HEK293 (cell line): ENCODE results near the gene BICD2.
A peak's percentile ranks its signal among the peaks of the same experiment; 100 is the strongest.

ENCODE experiments used
- CTCF ChIA-PET: fragments of 350-600 bp; formaldehyde crosslinking; extraction: SDS; loops from one replicate; lab custom pipeline; 2021; ENCODE audit warnings: antibody characterized with exemption; lab: Yijun Ruan, JAX
- POLR2A ChIA-PET: fragments of 300-600 bp; formaldehyde crosslinking; extraction: SDS; loops from one replicate; lab custom pipeline; 2020; ENCODE audit warnings: antibody characterized with exemption, inconsistent platforms; lab: Yijun Ruan, JAX
- H3K27ac ChIP-seq: fragments of 200-500 bp; sonication (Bioruptor generic); 2 replicates; pipeline ENCODE4 v1.5.1; 2014; ENCODE audit warnings: low read depth, low read length, control low read depth, inconsistent platforms; ENCODE audit errors: extremely low read depth
- H3K36me3 ChIP-seq, 2 experiments: fragments of 200-500 bp in 1 of 2; sonication (Bioruptor generic) in 1 of 2; 1 replicate in 1 of 2; 2 replicates in 1 of 2; pipeline ENCODE4 v1.5.1; 2014 to 2017; ENCODE audit warnings: inconsistent platforms in 2 of 2, low read length in 2 of 2; ENCODE audit not compliant: control insufficient read depth in 2 of 2, insufficient read depth in 1 of 2
- H3K4me1 ChIP-seq: fragments of 200-500 bp; sonication (Bioruptor generic); 2 replicates; pipeline ENCODE4 v1.5.1; 2014; ENCODE audit warnings: mild to moderate bottlenecking, low read length, inconsistent platforms; ENCODE audit not compliant: control insufficient read depth, insufficient read depth
- H3K4me3 ChIP-seq: 2 replicates; pipeline ENCODE4 v1.5.1; 2011; ENCODE audit warnings: low read depth, mild to moderate bottlenecking, control low read depth, low read length, moderate library complexity
- H3K9me3 ChIP-seq: fragments of 200-500 bp; sonication (Bioruptor generic); 2 replicates; pipeline ENCODE4 v1.5.1; 2014; ENCODE audit warnings: low read depth, low read length, inconsistent platforms; ENCODE audit not compliant: control insufficient read depth, insufficient read depth
- EGR2 ChIP-seq: fragments of 450-650 bp; formaldehyde crosslinking; IDR thresholded peaks from 2 replicates; pipeline ENCODE4 v1.5.1; 2016; ENCODE audit warnings: low read depth, missing biosample characterization, missing genetic modification characterization
- GLIS1 ChIP-seq: fragments of 450-650 bp; formaldehyde crosslinking; IDR thresholded peaks from 2 replicates; pipeline ENCODE4 v1.5.1; 2016; ENCODE audit warnings: missing biosample characterization, missing genetic modification characterization
- KLF1 ChIP-seq: fragments of 450-650 bp; formaldehyde crosslinking; IDR thresholded peaks from 2 replicates; pipeline ENCODE4 v1.5.1; 2016; ENCODE audit warnings: missing biosample characterization, missing genetic modification characterization
- ZBTB44 ChIP-seq: fragments of 450-650 bp; IDR thresholded peaks from 2 replicates; pipeline ENCODE4 v1.5.1; 2018; ENCODE audit warnings: missing biosample characterization, mild to moderate bottlenecking, missing genetic modification characterization
- ZIC2 ChIP-seq: fragments of 450-650 bp; formaldehyde crosslinking; IDR thresholded peaks from 2 replicates; pipeline ENCODE4 v1.5.1; 2016; ENCODE audit warnings: missing biosample characterization, missing genetic modification characterization
- ZNF112 ChIP-seq: fragments of 450-650 bp; formaldehyde crosslinking; IDR thresholded peaks from 2 replicates; pipeline ENCODE4 v1.5.0; 2017; ENCODE audit warnings: missing biosample characterization, missing genetic modification characterization
- ZNF398 ChIP-seq: fragments of 450-650 bp; formaldehyde crosslinking; IDR thresholded peaks from 2 replicates; pipeline ENCODE4 v1.5.1; 2017; ENCODE audit warnings: missing biosample characterization, missing genetic modification characterization
- ZNF501 ChIP-seq: fragments of 450-650 bp; formaldehyde crosslinking; IDR thresholded peaks from 2 replicates; pipeline ENCODE4 v1.5.1; 2016; ENCODE audit warnings: missing biosample characterization, missing genetic modification characterization
- ZNF555 ChIP-seq: fragments of 450-650 bp; formaldehyde crosslinking; conservative IDR thresholded peaks from 2 replicates; pipeline ENCODE4 v1.5.1; 2017; ENCODE audit warnings: missing biosample characterization, mild to moderate bottlenecking, missing genetic modification characterization, inconsistent platforms
- ZNF777 ChIP-seq: fragments of 450-650 bp; formaldehyde crosslinking; IDR thresholded peaks from 2 replicates; pipeline ENCODE4 v1.5.1; 2017; ENCODE audit warnings: missing biosample characterization, missing genetic modification characterization, borderline replicate concordance
- ZNF785 ChIP-seq: fragments of 450-650 bp; formaldehyde crosslinking; IDR thresholded peaks from 2 replicates; pipeline ENCODE4 v1.5.1; 2016; ENCODE audit warnings: missing biosample characterization, missing genetic modification characterization
- ZNF792 ChIP-seq: fragments of 450-650 bp; formaldehyde crosslinking; IDR thresholded peaks from 2 replicates; pipeline ENCODE4 v1.5.1; 2016; ENCODE audit warnings: missing biosample characterization, missing genetic modification characterization
- TF ChIP-seq, protein P1 (sequence below): fragments of 450-650 bp; formaldehyde crosslinking; IDR thresholded peaks from 2 replicates; pipeline ENCODE4 v1.5.1; 2016; ENCODE audit warnings: missing biosample characterization, missing genetic modification characterization, low read depth

Gene BICD2

DNA sequence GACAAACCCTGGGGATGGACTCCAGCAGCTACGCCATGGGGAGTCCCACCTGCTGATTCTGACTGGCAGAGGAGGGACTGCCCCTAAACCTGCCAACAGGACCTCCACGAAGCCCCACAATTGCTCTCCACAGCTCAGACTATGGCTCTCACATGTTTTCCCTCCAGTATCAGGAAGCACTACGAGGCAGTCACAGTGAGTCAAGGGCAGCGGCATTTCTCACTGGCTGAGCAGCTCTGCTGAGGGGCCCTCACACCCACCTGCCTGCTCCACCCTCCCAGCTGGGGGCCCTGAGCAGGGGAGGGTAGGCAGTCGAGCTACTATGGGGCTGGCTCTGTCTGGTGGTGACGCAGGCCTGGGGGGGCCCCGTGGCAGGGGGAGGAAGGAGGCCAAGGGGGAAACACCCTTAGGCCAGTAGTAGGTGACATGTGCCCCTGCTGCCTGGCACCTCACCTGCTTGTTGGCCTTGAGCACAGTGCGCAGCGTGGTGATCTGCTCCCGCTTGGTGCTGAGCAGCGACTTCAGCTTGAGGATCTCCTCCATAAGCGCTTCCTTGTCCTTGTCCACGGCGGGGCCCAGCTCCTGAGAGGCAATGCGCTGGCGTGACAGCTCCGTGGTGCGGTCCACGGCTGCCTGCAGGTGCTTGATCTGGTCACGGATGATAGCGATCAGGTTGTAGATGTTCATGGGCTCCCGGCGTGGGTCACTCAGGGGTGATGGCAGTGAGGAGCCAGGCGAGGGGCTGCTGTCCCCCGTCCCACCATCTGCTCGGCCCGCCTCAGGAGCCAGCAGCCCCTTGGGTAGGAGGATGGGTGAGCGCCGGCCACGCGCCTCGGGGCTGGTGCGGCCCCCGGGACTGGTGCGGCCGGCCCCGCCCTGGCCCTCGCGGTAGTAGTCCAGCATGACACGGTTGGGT is 46.3 kb downstream of the BICD2 start:
- no peaks in the 10 kb centered on the region for H3K9me3 ChIP-seq
- POLR2A ChIA-PET: interaction anchor here (0.8 to 0.9 kb wide), 2 partner anchors 9 to 46 kb away, joined by 3 read pairs; partner anchors contain the start of gene BICD2
- H3K4me1 ChIP-seq: no peaks in the 10 kb centered on the region

DNA sequence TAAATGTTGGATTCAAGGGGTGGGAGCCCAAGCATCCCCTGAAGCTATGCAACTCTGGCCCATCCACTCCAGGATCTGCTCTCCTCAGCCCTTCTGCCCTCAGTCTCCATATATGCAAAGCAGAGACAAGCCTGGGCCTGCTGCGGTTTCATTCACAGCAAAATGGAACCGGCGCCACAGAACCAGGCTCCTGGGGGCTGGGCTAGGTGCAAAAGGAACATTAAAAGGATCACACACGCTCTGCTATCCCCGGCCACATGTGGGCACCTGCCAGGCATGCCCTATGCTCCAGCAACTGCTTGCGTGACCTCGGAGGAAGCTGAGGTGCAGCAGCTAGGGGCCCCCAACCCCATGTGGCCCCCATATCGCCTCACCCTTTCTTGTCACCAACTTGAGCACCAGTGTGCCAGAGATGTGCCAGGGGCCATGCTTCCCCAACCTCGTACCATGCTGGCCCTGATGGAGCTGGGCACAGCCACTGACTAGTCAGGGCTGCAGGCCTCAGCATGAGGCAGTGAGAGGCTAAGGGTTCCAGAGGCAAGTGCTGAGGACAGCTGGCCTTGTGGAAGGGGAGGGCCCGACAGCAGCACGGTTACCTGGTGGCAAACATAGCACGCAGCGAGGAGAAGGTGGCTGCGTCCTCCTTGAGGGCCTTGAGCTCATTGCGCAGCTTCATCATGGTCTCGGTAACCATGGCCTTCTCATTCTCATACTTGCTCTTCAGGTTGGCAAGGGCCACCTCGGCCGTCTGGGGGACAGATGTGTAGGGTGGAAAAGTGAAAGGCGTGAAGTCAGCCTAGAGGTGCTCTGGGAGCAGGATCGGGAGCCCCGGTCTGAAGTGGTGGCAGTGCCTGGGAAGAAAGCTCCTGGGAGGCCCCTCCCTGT is 47.2 kb downstream of the BICD2 start:
- H3K36me3 ChIP-seq: peaks cover 0 to 98% of the 10 kb centered on the region in 2 experiments; a peak in 1 of 3 replicates
- POLR2A ChIA-PET: interaction anchor here (0.5 to 0.9 kb wide), 3 partner anchors 10 to 47 kb away, joined by 3 to 4 read pairs (median 3); partner anchors contain the start of gene BICD2

More for the DNA sequence above, 46.3 kb downstream of the BICD2 start:
- CTCF ChIA-PET: interaction anchor here (0.5 to 9.7 kb wide), 8 partner anchors 11 to 368 kb away, joined by 3 to 150 read pairs (median 4); no protein-coding TSS in a partner anchor
- H3K27ac ChIP-seq: no peak overlapping the region
- H3K36me3 ChIP-seq: peaks cover 0 to 99% of the 10 kb centered on the region in 2 experiments; a peak in 1 of 3 replicates
- H3K4me3 ChIP-seq: no peak overlapping the region
- TF ChIP-seq ZNF501: no peak
- no peak for TF ChIP-seq ZNF785
- no peak for TF ChIP-seq ZNF792 (tag by site-specific recombination)
- no peak for TF ChIP-seq EGR2
- TF ChIP-seq ZIC2 (tag by site-specific recombination): peak; percentile 45
- no peak for TF ChIP-seq ZBTB44 (tag by site-specific recombination)
- TF ChIP-seq, protein P1, sequence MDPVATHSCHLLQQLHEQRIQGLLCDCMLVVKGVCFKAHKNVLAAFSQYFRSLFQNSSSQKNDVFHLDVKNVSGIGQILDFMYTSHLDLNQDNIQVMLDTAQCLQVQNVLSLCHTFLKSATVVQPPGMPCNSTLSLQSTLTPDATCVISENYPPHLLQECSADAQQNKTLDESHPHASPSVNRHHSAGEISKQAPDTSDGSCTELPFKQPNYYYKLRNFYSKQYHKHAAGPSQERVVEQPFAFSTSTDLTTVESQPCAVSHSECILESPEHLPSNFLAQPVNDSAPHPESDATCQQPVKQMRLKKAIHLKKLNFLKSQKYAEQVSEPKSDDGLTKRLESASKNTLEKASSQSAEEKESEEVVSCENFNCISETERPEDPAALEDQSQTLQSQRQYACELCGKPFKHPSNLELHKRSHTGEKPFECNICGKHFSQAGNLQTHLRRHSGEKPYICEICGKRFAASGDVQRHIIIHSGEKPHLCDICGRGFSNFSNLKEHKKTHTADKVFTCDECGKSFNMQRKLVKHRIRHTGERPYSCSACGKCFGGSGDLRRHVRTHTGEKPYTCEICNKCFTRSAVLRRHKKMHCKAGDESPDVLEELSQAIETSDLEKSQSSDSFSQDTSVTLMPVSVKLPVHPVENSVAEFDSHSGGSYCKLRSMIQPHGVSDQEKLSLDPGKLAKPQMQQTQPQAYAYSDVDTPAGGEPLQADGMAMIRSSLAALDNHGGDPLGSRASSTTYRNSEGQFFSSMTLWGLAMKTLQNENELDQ (tag by site-specific recombination): no peak
- peak; percentile 30; the same call in 1 of the 2 replicates for TF ChIP-seq KLF1 (tag by site-specific recombination)
- peak; percentile 76 for TF ChIP-seq GLIS1 (tag by site-specific recombination)

More for the DNA sequence above, 47.2 kb downstream of the BICD2 start:
- CTCF ChIA-PET: interaction anchor here (0.5 to 9.7 kb wide), 18 partner anchors 11 to 1787 kb away, joined by 3 to 150 read pairs (median 4); no protein-coding TSS in a partner anchor
- H3K27ac ChIP-seq: no peak overlapping the region
- no peaks in the 10 kb centered on the region for H3K4me1 ChIP-seq
- H3K4me3 ChIP-seq: no peak overlapping the region
- TF ChIP-seq ZNF555 (no peak), ZNF398 (no peak), ZNF112 (no peak), ZNF777 (tag by site-specific recombination) (no peak)
- H3K9me3 ChIP-seq: no peaks in the 10 kb centered on the region
